Spleen (tissue), 3 donors: ENCODE measurements around the gene SYNE2.

ENCODE experiments used
- POLR2A ChIP-seq, 3 donors: fragments of 450-650 bp; IDR thresholded peaks; one replicate each; pipeline ENCODE4 v1.5.1; 2017; ENCODE audit warnings: antibody characterized with exemption in 3 of 3, mild to moderate bottlenecking in 1 of 3
- POLR2AphosphoS5 ChIP-seq, 3 donors: sonication (generic); formaldehyde crosslinking; IDR thresholded peaks; one replicate each; pipeline ENCODE4 v1.5.1; 2017; ENCODE audit warnings: antibody characterized with exemption in 3 of 3

GRCh38 chr14:64220466-64220865, 367.7 kb downstream of the SYNE2 start:
- TF ChIP-seq POLR2AphosphoS5 (IDR thresholded peaks at IDR 0.05) (peak in 1 of 3 donors; percentile 29), POLR2A (IDR thresholded peaks at IDR 0.05) (no peak)
